HG02885 (cell line): ENCODE measurements around the gene IZUMO4.

ENCODE experiments used
- ATAC-seq: cut with Tn5 transposase; IDR thresholded peaks from one replicate; pipeline ENCODE4 v1.9.1; 2021; ENCODE audit warnings: mild to moderate bottlenecking; ENCODE audit not compliant: unreplicated experiment, poor library complexity

The IZUMO4 gene

GRCh38 chr19:2139385-2140137 is 42.8 kb downstream of the IZUMO4 start:
- no peak for ATAC-seq

GRCh38 chr19:2140138-2140569 is 43.4 kb downstream of the IZUMO4 start:
- no peak for ATAC-seq

- no peak for ATAC-seq
Measured at GRCh38 chr19:2142173-2142829, 45.6 kb downstream of the IZUMO4 start.

- no peak for ATAC-seq
Measured at GRCh38 chr19:2144190-2144589, 47.5 kb downstream of the IZUMO4 start.

GRCh38 chr19:2145831-2146241 is 49.1 kb downstream of the IZUMO4 start:
- no peak for ATAC-seq

- ATAC-seq, result no peak
Measured at GRCh38 chr19:2148482-2149135, 51.9 kb downstream of the IZUMO4 start.
